NK-92 (cell line): ENCODE data around the gene C16orf78.

Experiments used
- DNase-seq: peaks from one replicate; lab custom pipeline; 2025; ENCODE audit not compliant: unreplicated experiment; lab: John Stamatoyannopoulos, UW

The C16orf78 gene

DNA sequence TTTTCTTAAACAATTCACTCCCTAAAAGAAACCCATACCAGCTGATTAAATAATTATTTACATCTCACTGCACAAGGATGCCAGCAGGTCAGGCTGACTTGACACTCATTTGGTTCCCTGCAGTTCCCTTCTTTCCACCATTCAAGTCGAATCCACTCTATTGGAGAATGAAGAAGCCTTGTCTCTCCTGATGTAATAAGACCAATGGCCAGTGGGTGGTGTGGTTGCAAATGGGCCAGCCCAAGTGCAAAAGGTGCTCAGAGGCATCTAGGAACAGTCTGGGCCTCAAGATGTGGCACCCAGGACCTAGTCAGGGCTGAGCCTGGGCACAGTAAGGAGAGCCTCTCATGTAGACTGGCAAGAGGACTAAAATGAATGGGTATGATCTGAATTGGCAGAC is 9.3 kb downstream of the C16orf78 start:
- DNase-seq, result no peak

DNA sequence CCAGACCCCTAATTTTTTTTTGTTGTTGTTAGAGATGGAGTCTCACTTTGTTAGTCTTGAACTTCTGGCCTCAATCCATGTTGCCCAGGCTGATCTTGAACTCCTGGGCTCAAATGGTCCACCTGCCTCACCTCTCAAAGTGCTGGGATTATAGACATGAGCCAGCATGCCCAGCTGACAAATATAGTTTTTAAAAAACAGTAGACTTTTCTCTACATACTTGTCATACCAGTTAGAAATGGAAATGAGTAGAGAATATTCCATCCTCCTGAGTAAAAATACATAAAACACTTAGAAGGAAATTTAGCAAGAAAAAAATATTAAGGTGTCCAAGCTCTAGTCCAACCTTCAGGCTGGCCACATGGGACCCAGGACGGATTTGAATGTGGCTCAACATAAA is 21.4 kb downstream of the C16orf78 start:
- no peak for DNase-seq

DNA sequence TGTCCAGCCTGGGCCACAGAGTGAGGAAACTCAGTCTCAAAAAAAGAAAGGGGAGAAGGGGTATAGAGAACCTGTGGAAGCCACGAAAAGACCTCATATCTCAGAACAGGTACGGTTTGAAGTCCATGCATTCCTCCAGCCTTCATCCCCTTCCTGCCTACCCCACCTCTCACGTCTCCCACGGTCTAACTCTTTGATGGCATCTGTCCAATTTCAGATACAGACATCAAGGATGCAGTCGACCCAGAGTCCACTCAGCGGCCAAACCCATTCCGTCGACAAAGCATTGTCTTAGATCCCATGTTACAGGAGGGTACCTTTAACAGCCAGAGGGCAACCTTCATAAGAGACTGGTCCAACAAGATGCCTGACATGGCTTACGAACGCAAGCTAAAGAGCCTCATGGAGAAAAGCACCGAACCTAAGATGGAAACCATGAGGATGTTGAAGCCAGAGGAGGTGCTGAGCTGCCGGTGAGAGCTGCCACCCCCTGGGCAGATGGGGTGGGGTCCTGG is 22.7 kb downstream of the C16orf78 start:
- DNase-seq, result no peak

DNA sequence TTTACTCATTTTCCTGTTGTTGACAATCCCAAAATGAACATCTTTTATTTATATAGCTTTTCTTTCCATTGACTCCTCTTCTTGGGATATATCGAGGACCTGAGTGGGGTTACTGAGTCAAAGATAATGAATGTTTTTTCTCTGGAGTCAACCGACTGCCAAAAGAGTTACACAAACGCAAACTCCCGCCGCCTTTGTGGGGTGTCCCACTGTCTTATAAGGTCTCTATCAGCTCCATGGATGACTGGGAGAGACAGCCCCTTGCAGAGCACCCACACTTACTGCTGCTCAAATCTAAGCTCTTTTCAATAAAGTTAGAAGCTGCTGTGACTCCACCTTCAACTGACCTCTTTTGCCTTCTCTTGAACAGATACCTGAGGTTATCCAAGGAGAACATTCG is 25.2 kb downstream of the C16orf78 start:
- DNase-seq, result no peak

DNA sequence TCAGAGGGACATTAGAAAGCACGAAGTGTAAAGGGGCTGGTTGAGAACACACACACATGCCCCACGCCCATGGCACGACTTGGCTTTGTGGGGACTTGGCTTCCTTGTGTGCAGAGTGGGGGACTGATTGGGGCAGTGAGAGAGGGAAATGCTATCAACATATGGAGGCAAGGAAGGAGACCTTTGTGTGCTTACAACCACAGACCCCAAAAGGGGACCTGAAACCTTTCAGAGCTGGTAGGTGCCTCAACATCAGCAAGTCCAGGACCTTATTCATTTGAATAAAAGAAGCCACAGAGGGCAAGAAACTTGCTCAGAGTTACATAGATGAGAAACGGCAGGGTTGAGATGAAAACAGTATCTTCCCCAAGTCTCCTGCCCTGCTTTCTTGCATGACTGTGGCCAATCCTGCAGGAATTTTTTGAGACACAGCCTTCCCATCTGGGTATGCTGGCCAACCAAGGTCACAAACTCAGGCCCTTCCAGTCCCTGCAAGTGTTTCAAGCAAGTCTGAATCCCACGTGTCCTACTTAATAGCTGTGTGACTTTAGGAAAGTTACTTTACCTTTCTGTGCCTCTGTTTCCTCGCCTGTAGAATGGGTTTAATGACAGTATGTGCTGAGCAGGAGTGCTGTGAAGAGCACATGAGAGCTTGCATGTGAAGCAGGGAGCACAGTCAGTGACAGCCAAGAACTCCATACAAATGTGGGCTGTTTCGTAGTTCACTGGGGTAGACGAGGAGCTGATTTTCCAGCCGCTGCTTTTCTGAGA is 26.2 kb downstream of the C16orf78 start:
- no peak for DNase-seq

DNA sequence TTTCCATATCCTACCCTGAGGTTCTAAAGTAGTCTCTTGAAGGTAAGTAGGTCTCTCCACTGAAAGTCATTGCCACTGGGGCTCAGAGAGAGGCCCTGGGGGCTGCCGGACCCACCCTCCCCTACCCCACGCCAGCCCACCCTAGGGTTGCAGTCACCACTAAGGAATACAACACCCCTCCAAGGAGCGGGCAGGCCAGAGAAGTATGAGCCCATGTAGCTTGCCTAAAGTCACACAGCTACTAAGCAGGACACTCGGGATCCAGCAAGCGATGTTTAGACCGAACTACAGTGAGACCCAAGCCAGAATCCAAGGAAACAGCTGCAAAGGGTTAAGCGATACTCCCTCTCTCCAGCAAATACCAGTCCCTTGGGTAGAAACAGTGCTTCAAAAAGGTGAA is 27.0 kb downstream of the C16orf78 start:
- no peak for DNase-seq

DNA sequence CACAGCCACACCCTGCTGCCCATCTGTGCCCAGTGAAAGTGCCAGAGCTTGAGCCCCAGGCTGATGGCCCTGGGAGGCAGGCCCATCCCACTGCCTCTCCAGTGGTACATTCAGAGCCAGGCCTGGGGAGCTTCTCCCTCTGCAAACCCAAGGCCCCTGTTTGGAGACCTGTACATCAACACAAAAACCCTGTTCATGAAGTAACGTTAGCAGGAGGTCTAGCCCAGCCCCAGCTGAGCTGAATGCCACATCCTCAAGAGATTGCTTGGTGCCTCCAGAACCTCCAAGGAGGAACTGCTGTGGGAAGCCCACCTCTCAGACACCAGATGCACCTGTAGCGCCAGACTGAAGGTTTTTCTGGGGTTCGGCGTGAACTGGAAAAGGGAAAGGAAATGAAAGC is 31.5 kb downstream of the C16orf78 start:
- no peak for DNase-seq

DNA sequence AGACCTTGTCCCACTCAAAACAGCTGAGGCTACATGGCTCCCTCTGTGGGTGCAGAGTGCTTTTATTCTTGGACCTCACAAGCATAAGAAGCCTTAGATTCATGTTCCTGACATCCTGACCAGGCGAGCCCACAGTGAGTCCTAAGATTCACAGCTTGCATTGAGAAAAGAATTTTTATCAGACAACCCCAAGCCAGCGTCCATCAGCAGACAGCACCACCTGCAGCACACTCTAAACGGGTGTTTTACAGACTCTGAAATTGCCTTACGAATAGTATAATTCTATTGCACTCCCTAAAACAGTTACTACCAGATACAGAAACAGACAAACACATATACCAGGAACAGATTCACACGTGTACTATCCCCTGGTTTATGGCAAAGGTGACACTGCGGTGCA is 31.9 kb downstream of the C16orf78 start:
- DNase-seq, result no peak

DNA sequence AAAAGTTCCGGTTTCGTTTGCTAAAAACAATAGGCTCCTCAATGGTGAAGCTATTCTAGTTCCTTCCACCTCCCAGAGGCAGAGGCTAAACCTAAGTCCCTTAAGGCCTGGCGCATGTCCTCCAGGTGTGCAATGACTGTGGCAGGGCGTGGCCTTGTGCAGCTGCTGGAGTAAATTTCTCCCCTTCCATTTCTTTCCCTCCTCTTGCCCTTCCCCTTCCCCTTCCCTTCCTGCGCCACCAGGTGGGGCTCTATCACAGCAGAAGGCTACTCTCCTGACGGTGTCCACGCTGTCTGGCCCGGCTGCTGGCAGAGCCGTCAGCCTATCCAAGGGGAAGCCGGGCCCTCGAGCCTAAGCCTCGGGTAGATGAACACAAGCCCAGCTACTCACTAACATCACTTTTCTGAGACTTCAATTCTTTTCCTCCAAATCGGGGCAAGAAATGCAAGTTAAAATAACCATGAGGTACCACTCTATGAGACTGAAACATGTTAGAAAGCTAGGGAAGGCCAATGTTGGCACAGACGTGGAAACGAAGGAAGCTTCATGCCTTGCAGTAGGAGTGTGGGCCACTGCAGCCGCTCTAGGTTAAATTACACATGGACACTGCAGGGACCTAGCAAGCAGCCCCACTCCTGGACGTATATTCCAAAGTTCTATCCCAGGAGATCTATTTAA is 34.4 kb downstream of the C16orf78 start:
- no peak for DNase-seq

DNA sequence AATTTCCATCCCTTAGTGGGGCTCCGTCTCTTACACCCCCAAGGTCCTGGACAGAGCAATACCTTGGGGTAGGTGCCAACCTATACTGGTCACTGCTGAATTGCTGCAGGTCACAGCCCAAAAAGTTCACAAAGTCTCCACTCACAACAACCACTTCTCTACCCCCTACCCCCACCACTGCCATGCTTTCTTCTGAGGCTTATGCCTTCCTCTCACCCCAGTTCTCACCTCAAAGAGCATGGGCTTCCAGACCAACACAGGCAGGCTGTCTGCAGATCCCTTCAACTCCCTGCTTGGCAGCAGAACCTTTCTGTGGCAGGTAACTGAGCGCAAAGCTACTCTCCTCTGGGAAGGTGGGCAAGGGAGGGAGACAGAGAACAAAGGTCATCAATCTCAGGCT is 35.5 kb downstream of the C16orf78 start:
- no peak for DNase-seq

DNA sequence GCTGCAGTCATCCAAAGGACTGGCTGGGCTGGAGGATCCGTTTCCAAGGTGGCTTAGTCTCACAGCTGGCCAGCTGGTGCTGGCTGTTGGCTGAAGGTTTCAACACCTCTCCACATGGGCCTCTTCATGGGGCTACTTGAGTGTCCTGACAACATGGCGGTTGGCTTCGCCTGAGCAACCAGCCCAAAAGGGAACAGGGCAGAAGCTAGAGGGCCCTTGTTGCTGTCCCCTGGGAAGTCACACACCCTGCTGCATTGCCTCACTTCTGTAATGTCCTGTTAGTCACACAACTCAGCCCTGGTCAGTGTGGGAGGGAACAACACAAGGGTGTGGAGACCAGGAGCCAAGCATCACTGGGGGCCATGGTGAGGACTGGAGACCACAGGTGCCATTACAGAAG is 36.6 kb downstream of the C16orf78 start:
- DNase-seq, result no peak

DNA sequence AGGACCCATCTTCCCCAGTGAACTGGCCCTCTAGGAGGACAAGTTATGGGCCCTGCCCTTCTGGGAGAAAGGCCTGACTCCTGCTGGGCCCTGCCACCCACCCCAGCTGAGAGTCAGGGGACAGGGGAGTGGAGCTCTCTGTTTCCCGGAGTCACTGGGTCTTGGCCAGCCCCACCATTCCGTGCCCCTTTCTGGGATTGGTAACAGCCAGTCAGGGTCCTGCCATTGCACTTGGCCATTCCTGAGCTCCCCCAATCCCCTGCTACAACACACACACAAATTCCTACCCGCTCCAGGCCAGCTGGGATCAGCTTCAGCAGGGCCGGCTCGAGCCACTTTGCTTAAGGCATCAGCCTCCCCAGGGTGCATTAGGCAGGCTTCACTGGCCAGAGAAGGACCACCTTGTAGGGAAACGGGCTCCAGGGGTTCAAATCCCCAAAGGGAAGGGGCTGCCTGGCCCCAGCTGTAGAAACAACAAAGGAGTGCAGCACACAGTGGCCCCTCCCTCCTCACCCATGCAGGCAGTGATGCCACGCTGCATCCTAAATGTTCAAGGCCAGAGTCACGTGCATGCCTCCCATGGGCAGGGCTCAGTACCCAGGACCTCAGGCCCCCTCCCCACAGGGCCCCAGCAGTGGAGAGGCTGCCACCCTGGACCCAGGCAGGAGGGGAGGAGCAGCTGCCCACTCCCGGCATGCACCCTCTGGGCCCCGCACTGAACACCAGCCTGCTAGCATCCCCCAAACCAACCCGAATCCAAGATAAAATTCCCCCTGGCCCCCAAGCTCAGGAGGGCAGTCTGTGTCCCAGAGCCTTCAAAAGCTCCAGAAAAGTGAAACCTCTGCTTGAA is 37.7 kb downstream of the C16orf78 start:
- no peak for DNase-seq

DNA sequence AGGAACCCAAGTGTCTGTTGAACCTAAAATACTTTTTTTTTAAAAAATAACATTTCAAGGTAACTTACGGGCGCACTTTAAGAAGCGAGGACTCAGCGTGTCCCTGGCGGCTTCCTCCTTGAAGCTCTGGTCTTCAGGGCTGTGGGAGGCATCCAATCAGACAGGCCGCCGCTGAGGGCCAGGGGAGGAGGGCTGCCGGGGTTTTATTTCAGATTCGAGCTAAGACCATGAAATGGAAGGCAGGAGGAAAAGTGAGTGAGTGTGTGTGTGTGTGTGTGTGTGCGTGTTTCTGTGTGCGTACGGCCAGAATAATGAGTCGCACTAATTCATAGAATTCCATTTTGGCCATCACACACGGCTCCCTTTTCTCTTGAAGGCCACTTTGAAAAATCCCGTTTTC is 41.1 kb downstream of the C16orf78 start:
- no peak for DNase-seq

DNA sequence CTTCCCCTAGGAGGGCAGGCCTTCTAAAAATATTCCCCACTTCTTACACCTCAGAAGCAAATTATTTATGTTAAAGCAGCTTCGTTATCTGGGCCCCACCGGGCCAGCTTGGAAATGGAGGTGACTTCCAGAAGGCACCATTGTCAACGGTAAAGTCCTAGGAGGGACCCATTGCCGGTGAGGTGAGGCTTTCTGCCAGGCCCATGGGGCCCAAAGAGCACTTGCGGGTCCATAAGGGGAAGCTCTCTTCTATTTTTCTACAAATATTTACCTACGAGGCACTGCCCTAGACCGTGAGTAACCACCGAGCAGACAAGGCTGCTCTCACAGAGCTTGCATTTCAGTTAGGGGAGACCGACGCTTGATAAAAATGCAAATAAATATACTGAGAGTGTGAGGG is 41.5 kb downstream of the C16orf78 start:
- no peak for DNase-seq

DNA sequence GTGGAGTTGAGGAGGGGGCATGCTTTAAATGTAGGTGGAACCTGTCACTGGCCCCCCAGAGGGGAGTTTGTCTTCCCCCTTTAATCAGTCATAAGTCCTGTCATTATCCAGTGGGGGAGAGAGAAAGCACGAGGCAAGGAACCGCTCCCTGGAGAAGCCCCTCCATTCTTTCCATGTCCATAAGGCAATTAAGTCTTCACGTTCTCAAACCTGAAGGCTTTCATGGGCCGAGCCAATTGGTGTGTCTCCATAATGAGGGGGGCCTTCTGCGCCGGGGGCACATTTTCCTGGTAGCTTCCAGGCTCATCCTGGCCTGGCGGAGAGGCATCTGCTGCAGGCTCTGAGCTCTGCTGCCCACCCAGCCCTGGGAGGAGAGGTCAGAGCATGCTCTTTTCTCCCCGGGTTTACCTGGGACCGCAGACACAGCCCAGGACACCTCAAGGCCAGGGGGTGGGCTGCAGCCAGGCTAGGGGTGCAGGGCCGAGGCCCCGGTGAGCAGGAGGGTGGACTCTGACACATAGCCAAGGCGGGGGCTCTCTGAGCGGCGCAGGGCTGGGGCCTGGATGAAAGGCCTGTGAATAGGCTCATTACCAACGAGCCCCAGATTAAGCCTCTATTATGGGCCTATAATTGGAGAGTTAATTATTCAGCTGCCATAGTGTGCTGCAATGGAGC is 42.5 kb downstream of the C16orf78 start:
- DNase-seq, result no peak

DNA sequence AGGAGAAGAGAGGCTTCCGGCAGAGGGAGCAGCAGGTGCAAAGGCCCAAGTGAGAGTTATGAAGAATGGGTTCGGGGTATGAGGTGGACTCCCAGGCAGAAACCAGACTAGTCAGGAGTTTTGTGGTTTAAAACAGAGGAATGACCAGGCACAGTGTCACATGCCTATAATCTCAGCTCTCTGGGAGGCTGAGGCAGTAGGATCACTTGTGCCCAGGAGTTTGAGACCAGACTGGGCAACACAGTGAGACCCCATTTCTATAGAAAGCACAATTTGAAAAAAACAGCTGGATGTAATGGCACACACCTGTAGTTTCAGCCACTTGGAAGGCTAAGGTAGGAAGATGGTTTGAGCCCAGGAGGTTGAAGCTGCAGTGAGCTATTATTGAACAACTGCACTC is 43.8 kb downstream of the C16orf78 start:
- DNase-seq, result no peak

DNA sequence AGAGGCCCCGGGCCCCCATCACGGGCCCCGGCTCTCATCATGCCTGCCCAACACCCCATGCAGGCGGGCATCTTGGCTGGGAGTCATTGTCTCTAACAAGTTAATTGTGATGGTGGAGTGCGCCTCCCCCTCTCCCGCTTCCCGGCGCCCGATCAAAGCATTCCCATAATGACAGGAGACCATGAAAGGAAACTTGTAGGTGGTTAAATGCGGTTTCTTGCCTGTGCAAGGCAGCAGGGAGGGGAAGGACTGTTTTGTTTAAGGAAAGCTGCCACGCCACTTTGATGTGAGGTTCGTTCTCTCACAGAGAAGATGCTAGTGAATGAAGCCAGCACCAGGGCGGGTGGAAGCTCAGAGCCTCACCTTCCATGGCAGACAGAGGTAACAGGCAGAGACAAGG is 45.4 kb downstream of the C16orf78 start:
- no peak for DNase-seq

DNA sequence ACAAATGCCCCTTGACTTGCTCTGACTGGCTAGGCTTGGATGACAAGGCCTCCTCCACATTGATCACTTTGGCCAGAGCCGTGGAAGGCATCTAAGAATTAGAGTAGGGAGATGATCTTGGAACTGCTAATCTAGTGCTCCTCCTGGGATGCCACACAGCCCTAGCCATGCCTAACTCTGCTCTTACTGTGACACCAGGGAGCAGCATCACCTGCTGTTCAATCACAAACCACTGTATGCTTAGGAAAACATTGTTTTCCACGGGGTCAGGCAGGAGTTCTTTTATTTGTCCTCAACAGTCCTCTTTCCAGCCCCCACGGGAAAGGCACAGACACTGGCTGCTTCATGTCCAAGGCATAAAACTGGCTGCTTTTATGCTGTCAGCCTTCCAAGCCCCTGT is 46.3 kb downstream of the C16orf78 start:
- no peak for DNase-seq

DNA sequence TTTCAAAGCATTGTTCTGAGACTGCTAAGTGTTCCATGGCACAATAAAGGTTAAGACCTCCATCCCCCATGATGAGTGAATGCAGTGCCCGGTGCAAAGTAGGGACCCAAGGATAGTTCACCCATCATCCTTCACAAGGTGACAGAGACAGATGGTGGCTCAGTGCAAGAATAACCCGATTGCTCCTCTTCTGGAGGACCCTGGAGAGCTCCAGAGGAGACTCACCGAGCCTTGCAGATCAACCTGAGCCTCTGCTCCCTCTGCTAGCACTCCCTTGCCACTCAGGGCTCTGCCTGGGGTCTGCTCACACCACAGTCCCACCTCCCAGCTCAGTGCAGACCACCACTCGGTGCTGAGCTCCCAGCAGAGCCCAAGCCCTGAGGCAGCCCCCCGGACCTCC is 49.3 kb downstream of the C16orf78 start:
- DNase-seq, result no peak

DNA sequence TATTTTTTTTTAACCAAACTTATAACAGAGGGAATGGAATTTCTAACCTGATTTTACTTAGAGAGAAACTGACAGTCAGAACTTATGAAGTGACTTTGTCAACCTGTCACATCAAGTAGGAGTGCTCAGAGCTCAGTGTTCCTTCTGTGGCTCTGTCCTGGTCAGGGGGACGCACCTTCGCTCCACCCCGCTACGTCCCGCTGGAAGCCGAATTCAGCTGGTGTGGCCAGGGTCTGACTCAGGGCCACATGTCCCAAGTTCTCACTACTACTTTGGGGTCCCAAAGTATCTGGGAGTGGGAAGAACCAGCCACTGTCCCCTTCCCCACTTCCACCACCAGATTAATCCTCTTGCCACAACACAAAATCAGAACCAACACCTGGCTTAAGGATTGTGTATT is 51.4 kb downstream of the C16orf78 start:
- no peak for DNase-seq

DNA sequence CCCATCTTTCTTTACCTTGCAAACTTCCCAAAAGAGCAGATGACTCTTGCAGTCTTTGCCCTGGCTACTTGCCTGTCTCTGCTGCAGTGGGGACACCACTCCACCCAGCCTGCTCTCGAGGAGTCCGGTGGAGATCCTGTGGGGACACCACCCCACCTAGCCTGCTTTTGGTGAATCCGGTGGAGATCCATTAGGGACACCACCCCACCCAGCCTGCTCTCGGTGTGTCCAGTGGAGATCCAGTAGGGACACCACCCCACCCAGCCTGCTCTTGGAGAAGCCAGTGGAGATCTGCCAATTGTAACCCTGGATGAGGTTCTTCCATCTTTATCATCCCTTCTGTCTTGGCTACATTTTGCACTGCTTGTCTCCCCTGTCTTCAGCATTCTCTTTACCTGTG is 54.2 kb downstream of the C16orf78 start:
- no peak for DNase-seq
